H9 (cell line): ENCODE results near the gene AGTRAP. TPM values are rescaled to one million over a fixed set of nuclear protein-coding genes. Genes with fewer than 3 reads are reported as not detected.

Experiments used
- DNase-seq: peaks from one replicate; pipeline ENCODE4 v3.0.0-alpha.2; 2017
- H2AFZ ChIP-seq: one replicate; pipeline ENCODE4 v1.6.1; 2013; ENCODE audit warnings: mild to moderate bottlenecking, low read length, control low read depth, moderate library complexity
- H2AK5ac ChIP-seq: 2 replicates; pipeline ENCODE4 v1.6.1; 2013; ENCODE audit warnings: low read length, control low read depth, mixed read lengths; ENCODE audit not compliant: insufficient read length
- H2BK120ac ChIP-seq: one replicate; pipeline ENCODE4 v1.6.1; 2013; ENCODE audit warnings: low read depth, mild to moderate bottlenecking, low read length, control low read depth, inconsistent platforms; ENCODE audit not compliant: poor library complexity, severe bottlenecking
- H2BK12ac ChIP-seq: 2 replicates; pipeline ENCODE4 v1.6.1; 2013; ENCODE audit warnings: low read length, control low read depth, mixed read lengths, low read depth; ENCODE audit not compliant: insufficient read length
- H2BK15ac ChIP-seq: 2 replicates; pipeline ENCODE4 v1.6.1; 2013; ENCODE audit warnings: low read depth, low read length, control low read depth
- H2BK20ac ChIP-seq: one replicate; pipeline ENCODE4 v1.6.1; 2013; ENCODE audit warnings: low read depth, mild to moderate bottlenecking, low read length, control low read depth, inconsistent platforms; ENCODE audit not compliant: poor library complexity, severe bottlenecking
- H2BK5ac ChIP-seq: 2 replicates; pipeline ENCODE4 v1.6.1; 2013; ENCODE audit warnings: low read length, control low read depth, mixed read lengths; ENCODE audit not compliant: insufficient read length
- H3K14ac ChIP-seq: 2 replicates; pipeline ENCODE4 v1.6.1; 2013; ENCODE audit warnings: low read length, control low read depth; ENCODE audit not compliant: insufficient read depth
- H3K18ac ChIP-seq: 2 replicates; pipeline ENCODE4 v1.6.1; 2013; ENCODE audit warnings: low read depth, mild to moderate bottlenecking, mixed read lengths, low read length, control low read depth; ENCODE audit not compliant: insufficient read length
- H3K23ac ChIP-seq: 2 replicates; pipeline ENCODE4 v1.6.1; 2013; ENCODE audit warnings: low read length, control low read depth, mixed read lengths, low read depth; ENCODE audit not compliant: insufficient read length
- H3K23me2 ChIP-seq: 2 replicates; pipeline ENCODE4 v1.6.1; 2013; ENCODE audit warnings: low read depth, mild to moderate bottlenecking, mixed read lengths, low read length, control low read depth; ENCODE audit not compliant: insufficient read length, poor library complexity, severe bottlenecking
- H3K27ac ChIP-seq: 2 replicates; pipeline ENCODE4 v1.5.1; 2013; ENCODE audit warnings: low read length, control low read depth, mixed read lengths, low read depth; ENCODE audit not compliant: insufficient read length
- H3K27me3 ChIP-seq: 2 replicates; pipeline ENCODE4 v1.6.1; 2013; ENCODE audit warnings: low read length, control low read depth, inconsistent platforms; ENCODE audit not compliant: insufficient read depth
- H3K4ac ChIP-seq: 2 replicates; pipeline ENCODE4 v1.6.1; 2013; ENCODE audit warnings: low read depth, mild to moderate bottlenecking, control low read depth, inconsistent platforms, low read length, moderate library complexity
- H3K4me1 ChIP-seq: 2 replicates; pipeline ENCODE4 v1.6.1; 2013; ENCODE audit warnings: low read length, control low read depth, inconsistent platforms; ENCODE audit not compliant: insufficient read depth
- H3K4me2 ChIP-seq: 2 replicates; pipeline ENCODE4 v1.6.1; 2013; ENCODE audit warnings: low read length, control low read depth, mixed read lengths; ENCODE audit not compliant: insufficient read length, insufficient read depth
- H3K56ac ChIP-seq: 2 replicates; pipeline ENCODE4 v1.6.1; 2013; ENCODE audit warnings: low read depth, mild to moderate bottlenecking, mixed read lengths, low read length, control low read depth; ENCODE audit not compliant: insufficient read length
- H3K79me1 ChIP-seq: 2 replicates; pipeline ENCODE4 v1.6.1; 2013; ENCODE audit warnings: low read depth, mild to moderate bottlenecking, moderate library complexity, low read length, control low read depth, inconsistent platforms; ENCODE audit not compliant: insufficient read depth, poor library complexity, severe bottlenecking
- H3K79me2 ChIP-seq: 2 replicates; pipeline ENCODE4 v1.6.1; 2013; ENCODE audit warnings: low read length, control low read depth, inconsistent platforms; ENCODE audit not compliant: insufficient read depth
- H3K9ac ChIP-seq: 2 replicates; pipeline ENCODE4 v1.6.1; 2013; ENCODE audit warnings: low read length, control low read depth, mixed read lengths; ENCODE audit not compliant: insufficient read length; ENCODE audit errors: extremely low read depth
- H3K9me3 ChIP-seq: one replicate; pipeline ENCODE4 v1.6.1; 2013; ENCODE audit warnings: low read depth, low read length, inconsistent platforms; ENCODE audit not compliant: control insufficient read depth
- H3T11ph ChIP-seq: one replicate; pipeline ENCODE4 v1.6.1; 2013; ENCODE audit warnings: mild to moderate bottlenecking, low read length, control low read depth, inconsistent platforms
- H4K20me1 ChIP-seq: one replicate; pipeline ENCODE4 v1.6.1; 2013; ENCODE audit not compliant: control insufficient read depth, insufficient read length, insufficient read depth
- H4K5ac ChIP-seq: 2 replicates; pipeline ENCODE4 v1.6.1; 2013; ENCODE audit warnings: low read depth, mild to moderate bottlenecking, mixed read lengths, low read length, control low read depth; ENCODE audit not compliant: insufficient read length
- H4K8ac ChIP-seq: replicated peaks from 2 replicates; pipeline ENCODE4 v1.6.1; 2013; ENCODE audit warnings: low read length, control low read depth, mixed read lengths, low read depth; ENCODE audit not compliant: insufficient read length
- H4K91ac ChIP-seq: 2 replicates; pipeline ENCODE4 v1.6.1; 2013; ENCODE audit warnings: low read depth, mild to moderate bottlenecking, moderate library complexity, mixed read lengths, low read length, control low read depth; ENCODE audit not compliant: insufficient read length
- H3K27ac Mint-ChIP-seq, 3 experiments: 2 replicates in 2 of 3; 3 replicates in 1 of 3; pipeline ENCODE4 v1.8.0; 2020 to 2021; ENCODE audit warnings: mixed read lengths in 3 of 3, mild to moderate bottlenecking in 1 of 3, moderate library complexity in 1 of 3
- H3K27me3 Mint-ChIP-seq: 2 replicates; pipeline ENCODE4 v1.8.0; 2021; ENCODE audit warnings: low read depth, mild to moderate bottlenecking, moderate library complexity, mixed read lengths
- H3K36me3 Mint-ChIP-seq, 3 experiments: 2 replicates in 2 of 3; 3 replicates in 1 of 3; pipeline ENCODE4 v1.8.0; 2020 to 2021; ENCODE audit warnings: low read depth in 3 of 3, mixed read lengths in 3 of 3; ENCODE audit not compliant: insufficient read depth in 1 of 3
- H3K4me1 Mint-ChIP-seq, 2 experiments: 2 replicates each; pipeline ENCODE4 v1.8.0; 2020; ENCODE audit warnings: mixed read lengths in 2 of 2
- H3K4me3 Mint-ChIP-seq, 2 experiments: 2 replicates in 1 of 2; 3 replicates in 1 of 2; pipeline ENCODE4 v1.8.0; 2020 to 2021; ENCODE audit warnings: mild to moderate bottlenecking in 2 of 2, mixed read lengths in 2 of 2, moderate library complexity in 1 of 2
- H3K9me3 Mint-ChIP-seq, 2 experiments: 2 replicates in 1 of 2; 3 replicates in 1 of 2; pipeline ENCODE4 v1.8.0; 2020; ENCODE audit warnings: mild to moderate bottlenecking in 2 of 2, mixed read lengths in 2 of 2, moderate library complexity in 1 of 2
- WGBS: extraction: QIAGEN DNeasy Blood & Tissue Kit; methylation state at CpG from one replicate; pipeline ENCODE4 v1.1.7; 2013; ENCODE audit warnings: missing lambda C conversion rate, low lambda C conversion rate, mixed read lengths; ENCODE audit not compliant: insufficient read length; ENCODE audit errors: extremely low coverage; 5-methylcytosine and 5-hydroxymethylcytosine counted together
- total RNA-seq: library from RNA; stranded (reverse); gene quantifications from 2 replicates; pipeline ENCODE4 v1.2.1, GENCODE V29; 2021
- TF ChIP-seq, protein P1 (sequence below): fragments of 200-600 bp; sonication (generic); conservative IDR thresholded peaks from 3 replicates; pipeline ENCODE4 v1.8.0; 2021; ENCODE audit warnings: antibody characterized with exemption, mild to moderate bottlenecking

Gene AGTRAP
- total RNA-seq, 1 experiment from 2014 or later = 60.9 TPM

DNA sequence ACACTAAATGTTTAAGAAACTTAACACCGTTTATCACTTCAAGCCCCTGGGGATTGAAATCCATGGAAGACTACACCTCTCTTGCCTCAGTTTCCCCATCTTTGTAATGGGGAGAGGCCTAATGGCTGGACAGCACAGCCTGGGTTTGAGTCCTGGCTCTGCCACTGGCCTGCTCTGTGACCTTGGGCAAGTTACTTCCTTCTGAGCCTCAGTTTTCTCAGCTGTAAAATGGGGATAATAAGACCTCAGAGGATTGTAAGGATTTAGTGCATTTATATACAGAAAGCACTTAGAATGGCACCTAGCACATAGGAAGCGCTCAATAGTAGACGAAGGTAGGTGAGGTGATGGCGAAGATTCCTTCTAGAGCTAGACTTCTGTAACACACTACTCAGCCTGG lies 5.5 kb downstream of the AGTRAP start:
- no peak overlapping the region for H3K4me3 Mint-ChIP-seq
- Histone ChIP-seq H3K14ac (no peak overlapping the region), H3T11ph (no peak overlapping the region), H3K4me1 (peaks cover 4% of the 10 kb centered on the region; the same call in 1 of the 2 replicates), H4K5ac (no peak overlapping the region), H3K4ac (no peak overlapping the region), H3K79me2 (no peaks in the 10 kb centered on the region), H3K56ac (no peak overlapping the region), H3K9me3 (no peaks in the 10 kb centered on the region), H3K27ac (no peak overlapping the region), H2BK15ac (no peak overlapping the region), H2BK12ac (no peak overlapping the region), H4K91ac (no peak overlapping the region), H4K20me1 (no peaks in the 10 kb centered on the region), H3K23me2 (peaks cover 3% of the 10 kb centered on the region), H2BK20ac (no peak overlapping the region), H3K9ac (no peak overlapping the region), H2AK5ac (no peak overlapping the region), H2BK5ac (no peak overlapping the region), H3K18ac (no peak overlapping the region), H3K79me1 (no peaks in the 10 kb centered on the region), H3K27me3 (no peaks in the 10 kb centered on the region), H2AFZ (no peak overlapping the region), H3K4me2 (no peak overlapping the region), H4K8ac (no peak overlapping the region), H3K23ac (no peak overlapping the region), H2BK120ac (no peak overlapping the region)
- WGBS = no CpG with 5 or more reads among the region's 4 CpGs
- DNase-seq = no peak
- no peaks in the 10 kb centered on the region for H3K27me3 Mint-ChIP-seq
- peaks cover 27 to 32% of the 10 kb centered on the region in 2 experiments for H3K4me1 Mint-ChIP-seq
- no peaks in the 10 kb centered on the region; a peak in 1 of 5 replicates for H3K9me3 Mint-ChIP-seq
- H3K36me3 Mint-ChIP-seq = peaks cover 0 to 22% (median 10%) of the 10 kb centered on the region in 3 experiments; a peak in 5 of 7 replicates
- no peak overlapping the region for H3K27ac Mint-ChIP-seq
- TF ChIP-seq, protein P1, sequence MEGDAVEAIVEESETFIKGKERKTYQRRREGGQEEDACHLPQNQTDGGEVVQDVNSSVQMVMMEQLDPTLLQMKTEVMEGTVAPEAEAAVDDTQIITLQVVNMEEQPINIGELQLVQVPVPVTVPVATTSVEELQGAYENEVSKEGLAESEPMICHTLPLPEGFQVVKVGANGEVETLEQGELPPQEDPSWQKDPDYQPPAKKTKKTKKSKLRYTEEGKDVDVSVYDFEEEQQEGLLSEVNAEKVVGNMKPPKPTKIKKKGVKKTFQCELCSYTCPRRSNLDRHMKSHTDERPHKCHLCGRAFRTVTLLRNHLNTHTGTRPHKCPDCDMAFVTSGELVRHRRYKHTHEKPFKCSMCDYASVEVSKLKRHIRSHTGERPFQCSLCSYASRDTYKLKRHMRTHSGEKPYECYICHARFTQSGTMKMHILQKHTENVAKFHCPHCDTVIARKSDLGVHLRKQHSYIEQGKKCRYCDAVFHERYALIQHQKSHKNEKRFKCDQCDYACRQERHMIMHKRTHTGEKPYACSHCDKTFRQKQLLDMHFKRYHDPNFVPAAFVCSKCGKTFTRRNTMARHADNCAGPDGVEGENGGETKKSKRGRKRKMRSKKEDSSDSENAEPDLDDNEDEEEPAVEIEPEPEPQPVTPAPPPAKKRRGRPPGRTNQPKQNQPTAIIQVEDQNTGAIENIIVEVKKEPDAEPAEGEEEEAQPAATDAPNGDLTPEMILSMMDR = no peak
